SIG-M5 treated with dmso at 0.1 percent for 504 hours (cell line): ENCODE measurements around the gene PRKN.
A peak's percentile ranks its signal among the peaks of the same experiment; 100 is the strongest.

ENCODE experiments used
- DNase-seq: peaks from one replicate; lab custom pipeline; 2025; ENCODE audit not compliant: unreplicated experiment; lab: John Stamatoyannopoulos, UW

PRKN gene

GRCh38 chr6:161414180-161414579, 1313.4 kb downstream of the PRKN start:
- DNase-seq, result no peak

GRCh38 chr6:161413355-161413771, 1314.2 kb downstream of the PRKN start:
- DNase-seq, result no peak

DNA sequence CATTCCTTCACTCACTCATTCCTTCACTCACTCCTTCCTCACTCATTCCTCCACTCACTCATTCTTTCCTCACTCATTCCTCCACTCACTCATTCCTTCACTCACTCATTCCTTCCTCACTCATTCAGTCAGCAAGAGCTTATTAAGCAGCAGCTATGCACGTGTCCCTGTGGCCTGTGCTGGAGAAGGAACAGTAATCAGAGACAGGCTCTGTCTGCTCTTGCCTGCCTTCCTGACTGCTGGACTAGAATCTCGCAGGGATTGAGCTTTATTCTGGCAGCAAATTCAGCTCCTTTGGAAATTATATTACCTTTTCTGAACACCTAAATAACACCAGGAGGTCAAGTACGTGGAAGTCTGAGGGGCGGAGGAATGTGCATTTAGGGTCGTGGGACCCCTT, 1314.8 kb downstream of the PRKN start:
- no peak for DNase-seq

DNA sequence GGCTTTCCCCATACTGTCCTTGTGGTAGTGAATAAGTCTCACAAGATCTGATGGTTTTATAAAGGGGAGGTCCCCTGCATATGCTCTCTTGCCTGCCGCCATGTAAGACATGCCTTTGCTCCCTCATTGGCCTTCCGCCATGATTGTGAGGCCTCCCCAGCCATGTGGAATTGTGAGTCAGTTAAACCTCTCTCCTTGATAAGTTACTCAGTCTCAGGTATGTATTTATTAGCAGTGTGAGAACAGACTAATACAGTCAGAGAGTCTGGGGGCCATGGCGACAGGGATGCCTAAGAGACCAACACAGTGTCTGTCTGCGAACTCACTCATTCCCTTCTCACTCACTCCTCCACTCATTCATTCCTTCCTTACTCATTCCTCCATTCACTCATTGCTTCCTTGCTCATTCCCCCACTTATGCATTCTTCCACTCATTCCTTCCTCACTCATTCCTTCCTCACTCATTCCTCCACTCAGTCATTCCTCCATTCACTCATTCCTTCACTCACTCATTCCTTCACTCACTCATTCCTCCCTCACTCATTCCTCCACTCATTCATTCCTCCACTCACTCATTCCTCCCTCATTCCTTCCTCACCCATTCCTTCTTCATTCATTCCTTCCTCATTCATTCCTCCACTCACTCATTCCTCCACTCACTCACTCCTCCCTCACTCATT, 1316.2 kb downstream of the PRKN start:
- DNase-seq, result no peak

DNA sequence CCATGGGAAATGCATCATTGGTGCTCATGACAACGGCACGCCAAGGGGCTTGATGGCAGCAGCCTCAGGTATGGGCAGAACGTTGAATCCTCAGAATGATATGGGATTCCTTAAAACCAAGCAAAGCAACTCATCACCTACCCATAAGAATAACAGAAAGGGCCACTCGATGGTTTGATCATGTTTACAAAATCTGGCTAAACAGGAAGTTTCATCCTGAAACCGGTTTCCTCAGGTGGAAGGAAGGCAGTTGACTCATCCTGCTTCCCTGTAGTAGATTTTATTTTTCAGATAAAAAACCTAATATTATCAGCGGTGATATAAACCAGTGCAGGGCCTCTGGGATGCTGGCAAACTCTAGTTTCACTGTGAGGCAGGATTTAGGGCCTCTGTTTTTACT, 1316.8 kb downstream of the PRKN start:
- no peak for DNase-seq

- no peak for DNase-seq
Measured at GRCh38 chr6:161410076-161410475, 1317.5 kb downstream of the PRKN start.

DNA sequence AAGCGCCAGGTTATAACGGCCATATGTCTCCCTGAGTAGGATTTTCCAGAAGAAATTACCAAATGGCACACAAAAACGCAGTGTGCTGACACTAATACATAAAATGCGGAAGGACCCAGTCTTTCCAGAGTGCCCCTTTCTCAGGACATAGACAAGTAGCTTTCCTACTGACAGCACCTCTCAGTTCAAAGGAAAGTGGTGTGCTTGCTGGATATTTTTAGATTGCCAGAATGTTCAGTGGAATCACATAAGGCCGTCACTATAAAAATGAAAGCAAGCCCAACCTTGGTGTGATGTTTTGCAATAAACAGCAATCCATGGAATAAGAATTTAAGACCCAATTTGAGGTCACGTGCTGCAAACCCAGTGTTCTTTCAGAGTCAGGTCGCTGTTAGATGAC, 1318.2 kb downstream of the PRKN start:
- no peak for DNase-seq

- no peak for DNase-seq
Measured at GRCh38 chr6:161408041-161408440, 1319.5 kb downstream of the PRKN start.

DNA sequence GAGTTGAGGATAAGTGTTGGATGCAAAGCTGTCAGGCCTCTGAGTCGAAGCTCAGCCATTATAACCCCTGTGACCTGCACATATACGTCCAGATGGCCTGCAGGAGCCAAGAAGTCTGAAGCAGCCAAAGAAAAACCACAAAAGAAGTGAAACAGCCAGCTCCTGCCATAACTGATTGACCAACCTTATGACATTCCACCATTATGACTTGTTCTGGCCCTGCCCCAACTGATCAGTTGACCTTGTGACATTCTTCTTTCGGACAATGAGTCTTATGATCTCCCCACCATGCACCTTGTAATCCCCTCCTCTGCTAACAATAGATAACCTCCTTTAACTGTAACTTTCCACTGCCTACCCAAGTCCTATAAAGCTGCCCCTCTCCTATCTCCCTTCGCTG, 1320.0 kb downstream of the PRKN start:
- no peak for DNase-seq

DNA sequence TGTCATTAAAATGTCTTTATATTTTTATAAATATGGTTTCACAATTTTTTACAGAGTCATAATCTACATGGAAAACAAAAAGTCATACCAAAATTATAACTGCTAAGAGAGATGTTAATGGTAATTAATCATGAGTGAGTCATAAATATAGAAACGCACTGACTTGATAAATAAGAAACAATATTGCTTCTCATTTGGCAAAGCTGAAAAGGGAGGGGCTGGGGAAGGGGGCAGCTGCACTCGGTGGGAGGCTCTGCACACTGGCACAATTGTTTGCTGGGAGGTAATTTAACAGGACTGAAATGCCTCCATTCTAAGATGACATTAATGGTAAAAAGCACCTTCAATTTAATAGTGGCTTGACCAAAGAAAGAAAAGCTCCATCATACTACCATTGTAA, 1320.5 kb downstream of the PRKN start:
- DNase-seq, result no peak

DNA sequence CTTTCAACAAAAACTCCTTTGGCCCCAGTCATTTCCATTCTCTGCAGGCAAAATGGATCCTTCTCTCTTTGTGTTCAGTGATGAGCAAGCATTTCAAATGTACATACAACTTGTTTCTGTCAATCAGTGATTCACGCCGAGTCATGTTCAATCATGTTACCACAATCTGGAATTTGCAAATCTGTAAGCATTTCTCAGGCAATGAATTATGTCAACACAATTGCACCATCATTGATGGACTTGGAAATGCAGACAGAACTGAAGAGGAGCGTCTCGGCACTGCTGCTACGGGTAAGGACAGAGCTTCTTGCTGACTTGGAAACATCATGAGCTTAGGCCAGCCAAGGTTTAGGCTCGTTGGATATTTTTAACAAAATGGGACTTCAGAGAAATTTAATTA, 1320.9 kb downstream of the PRKN start:
- DNase-seq, result no peak

DNA sequence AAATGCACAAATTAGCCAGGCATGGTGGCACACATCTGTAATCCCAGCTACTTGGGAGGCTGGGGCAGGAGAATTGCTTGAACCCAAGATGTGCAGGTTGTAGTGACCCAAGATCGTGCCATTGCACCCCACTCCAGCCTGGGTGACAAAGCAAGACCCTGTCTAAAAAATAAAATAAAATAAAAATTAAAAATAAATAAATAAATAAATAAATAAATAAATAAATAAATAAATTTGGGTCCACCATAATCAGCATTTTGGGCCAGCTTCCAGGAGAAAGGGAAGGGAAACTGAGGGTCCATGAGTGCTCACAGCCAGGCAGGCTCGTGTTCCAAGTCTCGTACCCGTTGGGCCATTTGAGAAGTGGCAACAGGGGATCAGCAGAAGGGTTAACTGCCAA, 1322.1 kb downstream of the PRKN start:
- DNase-seq, result no peak

GRCh38 chr6:161403717-161404116, 1323.8 kb downstream of the PRKN start:
- DNase-seq, result no peak

- no peak for DNase-seq
Measured at GRCh38 chr6:161401587-161402309, 1325.8 kb downstream of the PRKN start.

DNA sequence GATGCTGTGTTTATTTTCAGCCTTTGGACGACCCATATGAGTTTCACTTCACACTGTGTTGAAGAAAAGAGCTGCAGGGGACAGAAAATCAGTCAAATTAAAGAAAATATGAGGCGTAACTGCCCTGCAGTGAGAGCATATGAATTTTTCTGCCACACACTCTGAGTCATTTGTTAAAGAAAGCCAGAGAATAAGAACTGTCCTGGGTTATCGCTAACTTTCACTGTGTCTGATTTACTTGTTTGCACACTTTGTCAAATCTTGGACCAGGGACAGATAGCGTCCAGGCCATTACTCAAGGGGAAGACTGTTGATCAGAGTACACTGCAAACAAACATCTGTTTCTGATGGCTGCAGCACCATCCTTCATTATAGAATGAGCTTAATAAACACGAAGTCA, 1326.9 kb downstream of the PRKN start:
- no peak for DNase-seq

GRCh38 chr6:161396539-161396938, 1331.0 kb downstream of the PRKN start:
- no peak for DNase-seq

DNA sequence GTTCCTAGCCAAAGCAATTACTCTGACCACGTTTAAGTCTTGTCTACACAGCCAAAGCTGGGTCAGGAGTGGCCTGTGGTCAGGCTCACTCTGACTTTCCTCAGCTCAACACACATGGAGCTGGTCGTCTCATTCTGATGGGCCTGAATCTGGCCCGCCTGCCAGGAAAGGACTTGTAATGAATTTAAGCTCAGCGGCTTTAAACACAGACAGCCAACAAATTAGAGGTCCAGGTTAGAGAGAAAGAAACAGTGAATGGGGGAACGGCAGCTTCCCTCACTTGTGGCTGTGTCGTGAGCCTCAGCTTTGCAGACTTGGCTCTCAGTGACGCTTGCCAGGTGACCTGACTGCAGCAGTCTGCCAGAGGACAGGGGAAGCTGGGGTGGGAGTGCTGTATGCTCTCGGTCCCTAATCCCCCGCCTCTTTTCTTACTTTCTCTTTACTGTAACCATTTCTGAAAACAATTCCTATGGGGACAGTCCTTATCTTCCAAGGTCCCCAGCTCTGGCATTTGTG, 1331.8 kb downstream of the PRKN start:
- DNase-seq, result no peak

DNA sequence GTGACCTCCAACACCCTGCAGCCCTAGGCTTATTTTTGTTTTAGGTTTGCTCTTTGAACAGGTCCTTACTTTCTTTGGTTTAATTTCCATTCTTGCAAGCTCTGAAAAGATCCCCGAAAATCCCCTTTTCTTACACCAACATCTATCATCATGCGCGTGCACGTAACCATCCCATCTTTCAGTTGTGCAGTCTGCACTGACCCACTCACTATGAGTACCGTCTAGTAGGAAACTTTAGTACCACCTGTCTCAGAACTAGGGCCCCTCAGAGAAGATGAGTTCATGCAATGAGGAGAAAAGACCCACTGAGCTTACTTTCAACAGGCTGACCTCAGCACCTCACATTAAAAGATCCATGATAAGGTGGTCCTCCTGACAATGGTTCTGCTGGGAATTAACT, 1333.1 kb downstream of the PRKN start:
- no peak for DNase-seq

GRCh38 chr6:161393839-161394364, 1333.7 kb downstream of the PRKN start:
- peak; percentile 88 for DNase-seq

DNA sequence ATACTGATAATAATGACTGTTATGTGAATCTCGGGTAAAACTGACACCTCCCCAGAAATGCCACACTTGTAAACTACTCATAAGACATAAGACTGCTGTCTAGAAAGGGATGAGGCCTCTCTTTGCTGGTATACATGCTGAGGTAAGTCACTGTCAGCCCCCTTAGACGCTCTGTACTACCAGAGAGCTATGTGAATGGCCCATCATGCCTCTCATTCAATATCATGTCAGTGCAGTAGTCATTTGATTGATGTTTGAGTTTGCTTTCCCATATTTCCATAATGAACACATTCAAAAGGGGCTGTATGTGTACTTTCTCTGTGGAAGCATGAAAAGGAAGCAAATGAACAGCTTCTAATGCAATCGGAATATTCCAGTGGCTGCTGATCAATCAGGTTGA, 1334.3 kb downstream of the PRKN start:
- DNase-seq, result no peak

DNA sequence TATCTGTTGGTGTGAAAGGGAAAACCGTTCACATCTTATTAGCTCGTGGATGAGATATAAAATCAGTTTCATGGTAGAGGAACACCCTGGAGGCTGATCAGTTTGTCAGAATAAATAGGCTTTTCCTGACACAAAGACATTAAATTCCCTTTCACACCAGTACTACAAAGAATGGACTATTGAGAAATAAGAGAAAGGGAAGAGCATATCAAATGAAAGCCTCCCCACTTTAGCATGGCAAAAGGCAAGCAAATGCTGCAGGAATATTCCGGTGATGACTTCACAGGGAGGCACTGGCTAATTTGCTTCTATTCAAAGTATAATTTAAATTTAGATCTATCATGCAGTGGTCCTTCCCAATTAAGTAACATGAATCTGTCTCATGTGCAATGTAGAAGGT, 1337.8 kb downstream of the PRKN start:
- DNase-seq, result no peak

GRCh38 chr6:161383951-161384350, 1343.6 kb downstream of the PRKN start:
- no peak for DNase-seq
